Lung (tissue), 12 donors: ENCODE data around the gene LSS. TPM values are rescaled to one million over a fixed set of nuclear protein-coding genes. Genes with fewer than 3 reads are reported as not detected.

ENCODE experiments used
- ATAC-seq: fragments of 200-7000 bp; cut with Tn5 transposase; one replicate; pipeline ENCODE4 v1.9.1; 2020; ENCODE audit warnings: moderate number of reproducible peaks; ENCODE audit not compliant: insufficient read depth, low FRiP score
- DNase-seq, 3 donors: peaks; one replicate each; pipeline ENCODE4 v3.0.0-alpha.2; 2013 to 2017
- H3K27ac ChIP-seq, 2 donors: one replicate each; pipeline ENCODE4 v1.5.1; 2013; ENCODE audit warnings: mild to moderate bottlenecking in 2 of 2, moderate library complexity in 2 of 2, control low read depth in 1 of 2, inconsistent platforms in 1 of 2, low read depth in 1 of 2, low read length in 1 of 2
- H3K27me3 ChIP-seq, 3 donors: one replicate each; pipeline ENCODE4 v1.5.1; 2013; ENCODE audit warnings: low read length in 2 of 3; ENCODE audit not compliant: control insufficient read depth in 3 of 3, insufficient read depth in 3 of 3
- H3K36me3 ChIP-seq, 4 donors: one replicate each; pipeline ENCODE4 v1.5.1; 2013; ENCODE audit warnings: low read length in 4 of 4, mild to moderate bottlenecking in 1 of 4, moderate library complexity in 1 of 4; ENCODE audit not compliant: control insufficient read depth in 4 of 4, insufficient read depth in 4 of 4
- H3K4me1 ChIP-seq, 5 donors: one replicate each; pipeline ENCODE4 v1.5.1; 2013; ENCODE audit warnings: low read length in 5 of 5, mild to moderate bottlenecking in 2 of 5, moderate library complexity in 1 of 5; ENCODE audit not compliant: control insufficient read depth in 5 of 5, insufficient read depth in 5 of 5
- H3K4me3 ChIP-seq: one replicate; pipeline ENCODE4 v1.5.1; 2013; ENCODE audit warnings: mild to moderate bottlenecking, control low read depth, moderate library complexity
- H3K9ac ChIP-seq, 2 donors: one replicate each; pipeline ENCODE4 v1.5.1; 2013; ENCODE audit warnings: low read length in 2 of 2, control low read depth in 1 of 2; ENCODE audit not compliant: insufficient read depth in 1 of 2
- H3K9me3 ChIP-seq, 4 donors: one replicate each; pipeline ENCODE4 v1.5.1; 2013; ENCODE audit warnings: low read length in 3 of 4, mild to moderate bottlenecking in 1 of 4, moderate library complexity in 1 of 4; ENCODE audit not compliant: control insufficient read depth in 4 of 4, insufficient read depth in 3 of 4
- WGBS, 2 donors: extraction: QIAGEN DNeasy Blood & Tissue Kit; methylation state at CpG; one replicate each; pipeline ENCODE4 v1.1.7; 2013; 5-methylcytosine and 5-hydroxymethylcytosine counted together
- polyA plus RNA-seq, 2 donors: library from polyadenylated mRNA; stranded (reverse); fragments of 200-250 nt; gene quantifications; one replicate each; pipeline ENCODE4 v1.2.1, GENCODE V29; 2013
- total RNA-seq, 2 donors: library from RNA; depleted of rRNA in 1 of 2; stranded (reverse); fragments of >200 nt in 1 of 2; gene quantifications; one replicate each; pipeline ENCODE4 v1.2.1, GENCODE V29; 2014 to 2021
- TF ChIP-seq, protein P1 (sequence below): IDR thresholded peaks from 2 replicates; pipeline ENCODE4 v1.5.1; 2012; ENCODE audit warnings: mild to moderate bottlenecking; ENCODE audit errors: control extremely low read depth, extremely low read depth
- donor health status: control.
- donor health status: control.
- donor health status: Bipolar disorder and iron deficiency.
- donor health status: healthy.
- donor health status: DM: yes; HTN: yes; CAD: no.

The LSS gene
- total and polyA plus RNA-seq, 4 donors: 54.6 to 152 (median 98.8) TPM

DNA sequence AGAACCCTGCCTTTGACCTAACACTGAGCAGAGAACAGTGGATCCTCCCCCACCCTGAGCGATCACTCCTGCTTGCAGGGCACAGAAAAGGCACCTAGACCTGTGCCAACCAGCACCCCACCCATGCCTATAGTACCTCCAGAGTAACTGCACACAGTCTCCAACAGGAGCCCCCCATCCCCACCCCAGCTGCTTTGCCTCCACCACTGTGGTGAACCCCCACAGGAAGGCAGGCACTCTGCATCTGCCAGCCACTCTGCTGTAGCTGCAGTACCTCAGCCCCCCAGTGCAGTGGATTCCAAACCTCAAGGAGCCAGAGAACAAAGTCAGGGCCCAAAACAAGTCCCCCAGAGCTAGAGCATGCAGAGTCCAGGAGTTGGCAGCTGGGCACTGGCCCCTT lies 55.0 kb downstream of the LSS start:
- TF ChIP-seq, protein P1, sequence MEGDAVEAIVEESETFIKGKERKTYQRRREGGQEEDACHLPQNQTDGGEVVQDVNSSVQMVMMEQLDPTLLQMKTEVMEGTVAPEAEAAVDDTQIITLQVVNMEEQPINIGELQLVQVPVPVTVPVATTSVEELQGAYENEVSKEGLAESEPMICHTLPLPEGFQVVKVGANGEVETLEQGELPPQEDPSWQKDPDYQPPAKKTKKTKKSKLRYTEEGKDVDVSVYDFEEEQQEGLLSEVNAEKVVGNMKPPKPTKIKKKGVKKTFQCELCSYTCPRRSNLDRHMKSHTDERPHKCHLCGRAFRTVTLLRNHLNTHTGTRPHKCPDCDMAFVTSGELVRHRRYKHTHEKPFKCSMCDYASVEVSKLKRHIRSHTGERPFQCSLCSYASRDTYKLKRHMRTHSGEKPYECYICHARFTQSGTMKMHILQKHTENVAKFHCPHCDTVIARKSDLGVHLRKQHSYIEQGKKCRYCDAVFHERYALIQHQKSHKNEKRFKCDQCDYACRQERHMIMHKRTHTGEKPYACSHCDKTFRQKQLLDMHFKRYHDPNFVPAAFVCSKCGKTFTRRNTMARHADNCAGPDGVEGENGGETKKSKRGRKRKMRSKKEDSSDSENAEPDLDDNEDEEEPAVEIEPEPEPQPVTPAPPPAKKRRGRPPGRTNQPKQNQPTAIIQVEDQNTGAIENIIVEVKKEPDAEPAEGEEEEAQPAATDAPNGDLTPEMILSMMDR: no peak
- 93 to 95% methylated on average over 1 of the region's 1 CpG for WGBS, 2 donors
- Histone ChIP-seq H3K4me1 (no peaks in the 10 kb centered on the region), H3K9me3 (peaks cover 0 to 3% (median 0%) of the 10 kb centered on the region in 4 donors), H3K4me3 (no peak overlapping the region), H3K9ac (no peak overlapping the region), H3K36me3 (no peaks in the 10 kb centered on the region), H3K27me3 (no peaks in the 10 kb centered on the region), H3K27ac (no peak overlapping the region)
- DNase-seq (no peak), ATAC-seq (no peak)

DNA sequence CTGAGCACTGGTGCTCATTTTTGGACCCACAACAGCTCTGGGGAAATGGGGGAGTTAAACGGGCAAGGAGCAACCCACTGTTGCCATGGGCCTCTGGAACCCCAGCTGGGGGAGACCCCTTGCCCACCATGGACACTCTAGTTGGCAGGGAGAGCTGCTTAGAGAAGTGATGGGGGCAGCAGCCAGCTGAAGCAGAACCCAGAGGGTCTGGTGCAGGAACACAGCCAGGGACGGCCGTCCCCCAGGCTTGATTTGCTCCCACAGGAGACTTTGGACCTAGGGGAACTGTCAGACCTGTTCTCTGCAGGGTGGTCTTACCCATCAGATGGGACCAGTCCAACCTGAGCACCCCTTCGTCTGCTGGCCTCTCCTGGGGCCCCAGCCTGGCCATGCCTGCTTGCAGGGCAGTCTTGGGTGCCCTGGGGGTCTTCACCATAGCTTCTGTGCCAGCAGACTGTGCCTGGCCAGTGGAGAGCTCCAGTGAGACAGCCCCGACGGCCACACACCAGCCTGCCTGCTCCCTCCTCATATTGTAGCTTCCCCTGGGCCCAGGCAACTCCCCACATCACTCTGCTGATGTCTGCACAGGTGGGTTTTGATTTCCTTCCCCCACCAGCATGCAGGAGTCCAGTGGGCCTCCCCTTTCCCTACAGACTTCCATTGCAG lies 55.6 kb downstream of the LSS start:
- Histone ChIP-seq H3K9me3 (peaks cover 0 to 3% (median 0%) of the 10 kb centered on the region in 4 donors), H3K9ac (no peak overlapping the region), H3K4me3 (no peak overlapping the region), H3K27me3 (no peaks in the 10 kb centered on the region), H3K27ac (no peak overlapping the region), H3K4me1 (no peaks in the 10 kb centered on the region), H3K36me3 (no peaks in the 10 kb centered on the region)
- TF ChIP-seq, protein P1: no peak
- 90 to 92% methylated on average over 6 of the region's 6 CpGs for WGBS, 2 donors
- no peak for ATAC-seq
- no peak for DNase-seq

DNA sequence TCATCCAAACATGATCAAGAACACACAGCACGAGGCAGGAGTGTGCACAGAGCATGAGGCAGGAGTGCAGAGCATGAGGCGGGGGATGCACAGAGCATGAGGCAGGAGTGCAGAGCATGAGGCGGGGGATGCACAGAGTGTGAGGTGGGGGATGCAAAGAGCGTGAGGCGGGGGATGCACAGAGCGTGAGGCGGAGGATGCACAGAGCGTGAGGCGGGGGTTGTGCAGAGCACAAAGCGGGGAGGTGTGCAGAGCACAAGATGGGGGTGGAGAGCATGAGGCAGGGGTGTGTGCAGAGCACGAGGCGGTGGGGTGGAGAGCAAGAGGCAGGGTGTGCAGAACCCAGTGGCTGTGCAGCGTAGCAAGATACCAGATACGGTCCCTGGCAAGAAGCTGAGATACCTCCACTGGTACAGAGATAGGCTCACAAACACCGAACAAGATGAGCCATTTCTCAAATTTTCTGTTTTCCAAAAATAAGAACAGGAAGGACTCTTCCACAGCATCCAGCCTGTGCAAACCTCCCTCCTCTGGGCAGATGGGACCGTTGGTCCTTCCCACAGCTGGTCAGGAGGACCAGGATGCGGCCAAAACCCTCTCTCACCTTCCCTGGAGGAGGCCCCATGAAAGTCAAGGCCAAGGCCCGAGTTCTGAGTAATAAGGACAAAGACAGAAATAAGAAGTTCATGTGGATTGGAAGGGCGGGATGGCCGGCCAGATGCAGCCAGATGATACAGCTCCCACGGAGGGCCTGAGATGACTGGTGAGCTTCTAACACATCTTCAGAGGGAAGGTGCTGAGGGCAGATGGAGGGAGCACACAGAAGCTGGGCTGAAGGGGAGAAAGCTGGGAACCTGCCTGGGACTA lies 56.3 kb downstream of the LSS start:
- DNase-seq (no peak), ATAC-seq (no peak)
- H3K9ac ChIP-seq: no peak overlapping the region
- H3K4me1 ChIP-seq: no peaks in the 10 kb centered on the region
- WGBS, 2 donors: 90 to 95% methylated on average over 21 of the region's 21 CpGs
- H3K4me3 ChIP-seq: no peak overlapping the region
- TF ChIP-seq, protein P1: no peak
- H3K36me3 ChIP-seq: no peaks in the 10 kb centered on the region
- peaks cover 0 to 3% (median 0%) of the 10 kb centered on the region in 4 donors for H3K9me3 ChIP-seq
- H3K27ac ChIP-seq: no peak overlapping the region
- no peaks in the 10 kb centered on the region for H3K27me3 ChIP-seq
